KOPT-K1 (cell line): ENCODE results near the gene TRIM47.
"Not testable (repeated sequence)": the region's sequence is repeated elsewhere in the genome, so short reads cannot be mapped to it uniquely, and the experiment has no call there.

Source experiments
- H3K27ac ChIP-seq: fragments of 200-600 bp; sonication (generic); 2 replicates; pipeline ENCODE4 v1.5.1; 2016; ENCODE audit warnings: antibody characterized with exemption, mild to moderate bottlenecking, low read depth, low read length; ENCODE audit not compliant: poor library complexity, severe bottlenecking
- H3K36me3 ChIP-seq: fragments of 200-600 bp; sonication (generic); 2 replicates; pipeline ENCODE4 v1.5.1; 2017; ENCODE audit warnings: antibody characterized with exemption, mild to moderate bottlenecking, low read length, moderate library complexity; ENCODE audit not compliant: insufficient read depth
- H3K9me3 ChIP-seq: fragments of 200-600 bp; sonication (generic); 2 replicates; pipeline ENCODE4 v1.5.1; 2017; ENCODE audit warnings: antibody characterized with exemption, low read length, mild to moderate bottlenecking; ENCODE audit not compliant: insufficient read depth, poor library complexity, severe bottlenecking

The TRIM47 gene

GRCh38 chr17:75888484-75888883 is 10.1 kb upstream of the TRIM47 start:
- H3K27ac ChIP-seq, result no peak overlapping the region
- H3K9me3 ChIP-seq, result no peaks in the 10 kb centered on the region
- peaks cover 46% of the 10 kb centered on the region for H3K36me3 ChIP-seq

- H3K9me3 ChIP-seq, H3K27ac ChIP-seq: not testable (repeated sequence)
- peaks cover 25% of the 10 kb centered on the region for H3K36me3 ChIP-seq
These were observed 7.5 kb upstream of the TRIM47 start for GRCh38 chr17:75885860-75886259.

GRCh38 chr17:75885431-75885830 is 7.0 kb upstream of the TRIM47 start:
- peaks cover 21% of the 10 kb centered on the region for H3K36me3 ChIP-seq
- H3K27ac ChIP-seq, result no peak overlapping the region
- H3K9me3 ChIP-seq, result no peaks in the 10 kb centered on the region

GRCh38 chr17:75881678-75882454 is 3.5 kb upstream of the TRIM47 start:
- H3K9me3 ChIP-seq, result no peaks in the 10 kb centered on the region
- no peaks in the 10 kb centered on the region for H3K36me3 ChIP-seq
- H3K27ac ChIP-seq, result peak overlapping the region; percentile 46

- no peak overlapping the region for H3K27ac ChIP-seq
- no peaks in the 10 kb centered on the region for H3K9me3 ChIP-seq
These were observed 1.9 kb upstream of the TRIM47 start for GRCh38 chr17:75880266-75880665.

GRCh38 chr17:75877752-75878173 is 618 bp downstream of the TRIM47 start:
- Histone ChIP-seq H3K9me3 (no peaks in the 10 kb centered on the region), H3K27ac (no peak overlapping the region), H3K36me3 (no peaks in the 10 kb centered on the region)

More at GRCh38 chr17:75880266-75880665, 1.9 kb upstream of the TRIM47 start:
- H3K36me3 ChIP-seq, result no peaks in the 10 kb centered on the region

- Histone ChIP-seq H3K27ac (peak overlapping the region; percentile 75), H3K36me3 (no peaks in the 10 kb centered on the region), H3K9me3 (no peaks in the 10 kb centered on the region)
These were observed 1.2 kb downstream of the TRIM47 start for GRCh38 chr17:75876938-75877751.

- Histone ChIP-seq H3K36me3 (no peaks in the 10 kb centered on the region), H3K27ac (peak overlapping the region; percentile 75), H3K9me3 (no peaks in the 10 kb centered on the region)
These were observed 2.0 kb downstream of the TRIM47 start for GRCh38 chr17:75876190-75876937.

GRCh38 chr17:75875940-75876189 is 2.5 kb downstream of the TRIM47 start:
- no peaks in the 10 kb centered on the region for H3K9me3 ChIP-seq
- peak overlapping the region; percentile 75 for H3K27ac ChIP-seq
- no peaks in the 10 kb centered on the region for H3K36me3 ChIP-seq

- Histone ChIP-seq H3K27ac (peak overlapping the region; percentile 75), H3K36me3 (no peaks in the 10 kb centered on the region), H3K9me3 (no peaks in the 10 kb centered on the region)
These were observed 3.0 kb downstream of the TRIM47 start for GRCh38 chr17:75875182-75875939.

GRCh38 chr17:75874323-75875181 is 3.8 kb downstream of the TRIM47 start:
- H3K36me3 ChIP-seq, result no peaks in the 10 kb centered on the region
- H3K9me3 ChIP-seq, result no peaks in the 10 kb centered on the region
- peak overlapping the region; percentile 75 for H3K27ac ChIP-seq

- Histone ChIP-seq H3K36me3 (no peaks in the 10 kb centered on the region), H3K9me3 (no peaks in the 10 kb centered on the region), H3K27ac (no peak overlapping the region)
These were observed 4.6 kb downstream of the TRIM47 start for GRCh38 chr17:75873587-75874322.

- H3K36me3 ChIP-seq, result no peaks in the 10 kb centered on the region
- H3K9me3 ChIP-seq, result no peaks in the 10 kb centered on the region
- H3K27ac ChIP-seq, result peak overlapping the region; percentile 35
These were observed 5.7 kb downstream of the TRIM47 start for GRCh38 chr17:75872434-75873351.
